ENCODE measurements around the gene TMEM151B.

DNA sequence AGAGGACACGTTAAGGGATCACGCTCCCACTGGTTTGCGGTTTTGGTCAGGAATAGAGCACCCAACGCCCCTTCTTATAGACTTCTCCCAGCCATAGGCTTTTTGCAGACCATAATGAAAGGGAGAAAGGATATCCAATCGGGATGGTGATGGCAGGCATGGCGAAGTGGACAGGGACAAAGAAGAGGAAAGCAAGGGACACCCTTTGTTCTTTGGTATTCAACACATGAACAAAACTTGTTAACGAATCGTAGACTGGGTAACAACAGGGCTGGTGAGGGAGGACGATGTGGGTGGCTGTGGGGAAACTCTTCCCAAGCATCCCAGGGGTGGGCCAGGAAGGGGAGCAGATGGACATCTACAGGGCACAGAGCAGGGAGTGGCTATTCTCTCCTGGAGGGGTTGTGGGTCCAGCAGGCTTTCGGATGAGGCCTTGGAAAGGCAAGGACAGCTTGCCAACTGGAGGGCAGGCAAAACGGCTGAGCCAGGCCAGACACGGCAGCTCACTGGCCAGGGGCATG lies 24.8 kb upstream of the TMEM151B start:
- TF ChIP-seq, protein P1, sequence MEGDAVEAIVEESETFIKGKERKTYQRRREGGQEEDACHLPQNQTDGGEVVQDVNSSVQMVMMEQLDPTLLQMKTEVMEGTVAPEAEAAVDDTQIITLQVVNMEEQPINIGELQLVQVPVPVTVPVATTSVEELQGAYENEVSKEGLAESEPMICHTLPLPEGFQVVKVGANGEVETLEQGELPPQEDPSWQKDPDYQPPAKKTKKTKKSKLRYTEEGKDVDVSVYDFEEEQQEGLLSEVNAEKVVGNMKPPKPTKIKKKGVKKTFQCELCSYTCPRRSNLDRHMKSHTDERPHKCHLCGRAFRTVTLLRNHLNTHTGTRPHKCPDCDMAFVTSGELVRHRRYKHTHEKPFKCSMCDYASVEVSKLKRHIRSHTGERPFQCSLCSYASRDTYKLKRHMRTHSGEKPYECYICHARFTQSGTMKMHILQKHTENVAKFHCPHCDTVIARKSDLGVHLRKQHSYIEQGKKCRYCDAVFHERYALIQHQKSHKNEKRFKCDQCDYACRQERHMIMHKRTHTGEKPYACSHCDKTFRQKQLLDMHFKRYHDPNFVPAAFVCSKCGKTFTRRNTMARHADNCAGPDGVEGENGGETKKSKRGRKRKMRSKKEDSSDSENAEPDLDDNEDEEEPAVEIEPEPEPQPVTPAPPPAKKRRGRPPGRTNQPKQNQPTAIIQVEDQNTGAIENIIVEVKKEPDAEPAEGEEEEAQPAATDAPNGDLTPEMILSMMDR (IDR thresholded peaks at IDR 0.05; ENCODE audit: poor library complexity), result no peak
- TF ChIP-seq EZH2 (IDR thresholded peaks at IDR 0.05; ENCODE audit: borderline replicate concordance), result no peak
